Neuronal stem cell (in vitro differentiated cells): Measurements from ENCODE around the gene SARS1.

Experiments
- DNase-seq: peaks from one replicate; pipeline ENCODE4 v3.0.0-alpha.2; 2013; ENCODE audit warnings: low spot score
- H2AFZ ChIP-seq: one replicate; pipeline ENCODE4 v1.6.1; 2013; ENCODE audit warnings: mild to moderate bottlenecking, low read length, inconsistent platforms
- H2AK5ac ChIP-seq: 2 replicates; pipeline ENCODE4 v1.6.1; 2013; ENCODE audit warnings: low read depth, mild to moderate bottlenecking, inconsistent platforms, low read length, moderate library complexity, mixed read lengths
- H2BK120ac ChIP-seq: 2 replicates; pipeline ENCODE4 v1.6.1; 2013; ENCODE audit warnings: low read depth, mild to moderate bottlenecking, inconsistent platforms, low read length, moderate library complexity, mixed read lengths
- H2BK12ac ChIP-seq: one replicate; pipeline ENCODE4 v1.6.1; 2013; ENCODE audit warnings: low read length, inconsistent platforms
- H2BK15ac ChIP-seq: 2 replicates; pipeline ENCODE4 v1.6.1; 2013; ENCODE audit warnings: mild to moderate bottlenecking, low read length, inconsistent platforms, mixed read lengths
- H2BK5ac ChIP-seq: one replicate; pipeline ENCODE4 v1.6.1; 2013; ENCODE audit warnings: inconsistent platforms, mild to moderate bottlenecking, low read length, moderate library complexity
- H3K14ac ChIP-seq: one replicate; pipeline ENCODE4 v1.6.1; 2013; ENCODE audit warnings: low read length, inconsistent platforms
- H3K18ac ChIP-seq: 2 replicates; pipeline ENCODE4 v1.6.1; 2013; ENCODE audit warnings: low read length, inconsistent platforms
- H3K23ac ChIP-seq: 2 replicates; pipeline ENCODE4 v1.6.1; 2013; ENCODE audit warnings: low read depth, mild to moderate bottlenecking, mixed read lengths, low read length, inconsistent platforms; ENCODE audit not compliant: poor library complexity
- H3K27ac ChIP-seq: replicated peaks from 3 replicates; pipeline ENCODE4 v1.5.1; 2013; ENCODE audit warnings: low read length, inconsistent platforms
- H3K27me3 ChIP-seq, 3 experiments: 2 replicates each; pipeline ENCODE4 v1.6.1; 2013; ENCODE audit warnings: low read length in 3 of 3, mild to moderate bottlenecking in 2 of 3, inconsistent platforms in 1 of 3, low read depth in 1 of 3, mixed read lengths in 1 of 3, moderate library complexity in 1 of 3; ENCODE audit not compliant: control insufficient read depth in 3 of 3, insufficient read depth in 3 of 3
- H3K36me3 ChIP-seq, 2 donors: replicated peaks in 1 of 2; 2 replicates each; pipeline ENCODE4 v1.6.1; 2013; ENCODE audit warnings: low read length in 2 of 2; ENCODE audit not compliant: control insufficient read depth in 2 of 2, insufficient read depth in 2 of 2
- H3K4ac ChIP-seq: 2 replicates; pipeline ENCODE4 v1.6.1; 2013; ENCODE audit warnings: inconsistent platforms, mild to moderate bottlenecking, low read length, moderate library complexity
- H3K4me1 ChIP-seq, 2 donors: 1 replicate in 1 of 2; 2 replicates in 1 of 2; pipeline ENCODE4 v1.6.1; 2013; ENCODE audit warnings: low read length in 2 of 2, low read depth in 1 of 2; ENCODE audit not compliant: control insufficient read depth in 2 of 2, insufficient read depth in 1 of 2
- H3K4me2 ChIP-seq: one replicate; pipeline ENCODE4 v1.6.1; 2013; ENCODE audit warnings: mild to moderate bottlenecking, low read length, inconsistent platforms; ENCODE audit not compliant: insufficient read depth, poor library complexity, severe bottlenecking
- H3K4me3 ChIP-seq, 2 donors: 2 replicates each; pipeline ENCODE4 v1.5.1; 2013; ENCODE audit warnings: low read length in 2 of 2, mild to moderate bottlenecking in 2 of 2, inconsistent platforms in 1 of 2, moderate library complexity in 1 of 2
- H3K79me1 ChIP-seq: one replicate; pipeline ENCODE4 v1.6.1; 2013; ENCODE audit warnings: low read depth, mild to moderate bottlenecking, inconsistent platforms, low read length, moderate library complexity
- H3K9ac ChIP-seq: one replicate; pipeline ENCODE4 v1.6.1; 2013; ENCODE audit warnings: mild to moderate bottlenecking, low read depth, low read length, inconsistent platforms; ENCODE audit not compliant: poor library complexity
- H3K9me3 ChIP-seq, 2 donors: replicated peaks in 1 of 2; 2 replicates each; pipeline versions ENCODE3 to v1.6.1; 2013; ENCODE audit warnings: low read length in 2 of 2, mild to moderate bottlenecking in 2 of 2, inconsistent platforms in 1 of 2, low read depth in 1 of 2, mixed read lengths in 1 of 2, moderate library complexity in 1 of 2; ENCODE audit not compliant: control insufficient read depth in 2 of 2, insufficient read depth in 1 of 2
- H4K8ac ChIP-seq: one replicate; pipeline ENCODE4 v1.6.1; 2013; ENCODE audit warnings: low read depth, mild to moderate bottlenecking, inconsistent platforms, low read length, moderate library complexity
- H4K91ac ChIP-seq: one replicate; pipeline ENCODE4 v1.6.1; 2013; ENCODE audit warnings: low read length, low read depth, mild to moderate bottlenecking, inconsistent platforms; ENCODE audit not compliant: poor library complexity
- WGBS, 2 donors: extraction: QIAGEN DNeasy Blood & Tissue Kit; methylation state at CpG; one replicate each; pipeline ENCODE4 v1.1.7; 2013; ENCODE audit warnings: missing lambda C conversion rate in 2 of 2, mixed read lengths in 1 of 2; ENCODE audit not compliant: insufficient read length in 2 of 2, insufficient replicate concordance in 1 of 2; ENCODE audit errors: extremely low coverage in 2 of 2; 5-methylcytosine and 5-hydroxymethylcytosine counted together

Gene SARS1

DNA sequence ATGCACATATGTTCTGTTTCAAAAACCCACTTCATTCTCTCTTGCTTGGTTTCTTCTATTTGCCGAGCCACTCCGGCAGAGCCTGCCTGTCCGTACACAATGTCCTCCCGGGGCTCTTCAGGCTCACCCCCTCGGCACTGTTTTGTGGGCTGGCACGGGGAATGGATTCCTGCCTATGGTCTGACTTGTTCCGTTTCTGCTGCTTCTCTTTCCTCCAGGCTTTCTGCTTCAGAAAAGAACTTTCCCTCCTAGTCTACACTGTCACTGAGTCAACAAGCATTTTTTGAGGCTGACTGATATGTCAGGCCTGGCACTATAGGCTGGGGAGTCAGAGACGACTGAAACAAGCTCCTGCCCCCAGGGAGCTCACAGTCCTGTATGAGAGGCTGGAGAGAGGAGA, 28.4 kb upstream of the SARS1 start:
- Histone ChIP-seq H2AK5ac (no peak overlapping the region), H3K27me3 (peaks cover 0 to 2% (median 0%) of the 10 kb centered on the region in 3 experiments), H3K9me3 (no peaks in the 10 kb centered on the region), H3K4me3 (no peak overlapping the region), H2BK5ac (no peak overlapping the region), H2BK120ac (no peak overlapping the region), H3K27ac (no peak overlapping the region), H4K91ac (no peak overlapping the region), H3K4ac (no peak overlapping the region), H3K23ac (no peak overlapping the region), H2BK12ac (no peak overlapping the region), H2BK15ac (no peak overlapping the region), H3K4me1 (peaks cover 8 to 11% of the 10 kb centered on the region in 2 donors), H3K79me1 (no peaks in the 10 kb centered on the region), H4K8ac (no peak overlapping the region), H3K36me3 (no peaks in the 10 kb centered on the region), H3K4me2 (no peak overlapping the region), H3K14ac (no peak overlapping the region), H3K9ac (no peak overlapping the region), H2AFZ (no peak overlapping the region), H3K18ac (no peak overlapping the region)
- no peak for DNase-seq
- WGBS, 2 donors, result no CpG with 5 or more reads among the region's 8 CpGs

DNA sequence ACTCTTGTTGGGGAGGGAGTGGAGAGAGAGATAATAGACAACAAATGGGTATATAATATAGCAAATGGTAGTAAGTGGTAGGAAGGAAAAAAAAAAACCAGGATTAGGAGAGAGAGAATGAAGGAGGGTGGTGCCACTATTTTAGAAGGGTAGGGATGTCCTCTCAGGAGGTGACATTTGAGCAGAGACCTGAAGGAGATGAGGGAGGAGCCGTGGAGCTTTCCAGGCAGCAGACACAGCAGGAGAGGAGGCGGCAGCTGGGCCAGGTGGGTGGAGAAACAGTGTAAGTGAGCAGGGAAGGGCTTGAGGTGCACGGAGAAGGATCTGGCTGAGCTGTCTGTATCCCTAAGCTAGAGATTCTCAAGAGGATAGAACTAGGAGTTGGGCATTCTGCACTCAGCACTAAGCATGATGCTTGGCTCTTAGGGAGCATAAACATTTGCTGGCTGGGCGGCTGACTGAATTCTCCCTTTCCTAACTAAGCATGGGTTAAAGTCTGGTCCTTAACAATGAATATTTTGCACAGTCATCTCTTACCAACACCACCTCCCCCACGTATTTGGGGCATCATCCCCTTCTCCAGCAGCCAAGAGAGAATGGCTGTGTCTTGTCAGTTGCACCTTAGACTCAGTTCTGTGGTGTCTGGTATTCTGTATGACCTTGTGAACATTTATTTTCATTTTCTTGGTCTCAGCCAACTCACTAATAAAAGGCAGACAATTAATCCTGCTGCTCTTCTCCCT, 27.6 kb upstream of the SARS1 start:
- no CpG with 5 or more reads among the region's 5 CpGs for WGBS, 2 donors
- no peak overlapping the region for H3K14ac ChIP-seq
- H2BK15ac ChIP-seq, result no peak overlapping the region
- peaks cover 8 to 11% of the 10 kb centered on the region in 2 donors for H3K4me1 ChIP-seq
- H2AFZ ChIP-seq, result peak overlapping the region; percentile 77
- no peak overlapping the region for H2BK12ac ChIP-seq
- no peak overlapping the region for H3K9ac ChIP-seq
- no peaks in the 10 kb centered on the region for H3K36me3 ChIP-seq
- no peak overlapping the region for H3K27ac ChIP-seq
- no peak overlapping the region for H2BK120ac ChIP-seq
- no peak overlapping the region for H3K4me2 ChIP-seq
- H4K8ac ChIP-seq, result no peak overlapping the region
- DNase-seq, result no peak
- H3K79me1 ChIP-seq, result no peaks in the 10 kb centered on the region
- H3K18ac ChIP-seq, result no peak overlapping the region
- H2BK5ac ChIP-seq, result no peak overlapping the region
- no peak overlapping the region for H2AK5ac ChIP-seq
- no peak overlapping the region for H3K4me3 ChIP-seq
- no peak overlapping the region for H3K4ac ChIP-seq
- H3K9me3 ChIP-seq, result no peaks in the 10 kb centered on the region
- no peak overlapping the region for H3K23ac ChIP-seq
- peaks cover 0 to 2% (median 0%) of the 10 kb centered on the region in 3 experiments for H3K27me3 ChIP-seq
- H4K91ac ChIP-seq, result no peak overlapping the region

DNA sequence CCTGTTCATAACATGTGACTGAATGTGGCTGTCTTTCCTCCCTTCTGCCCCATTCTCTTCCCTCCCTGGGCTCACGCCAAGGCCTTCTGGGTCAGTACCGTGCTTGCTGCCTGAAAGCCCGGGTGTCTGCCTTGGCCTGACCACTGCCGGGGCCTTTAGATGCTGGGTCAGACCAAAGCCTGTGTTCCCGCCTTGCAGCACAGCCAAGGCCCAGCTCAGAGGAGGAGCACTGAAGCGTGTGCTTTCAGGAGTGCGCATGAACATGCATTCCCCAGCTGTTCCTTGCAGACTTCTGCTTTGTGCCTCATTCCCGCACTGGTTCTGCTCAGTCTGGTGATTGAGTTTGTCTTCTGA, 27.0 kb upstream of the SARS1 start:
- H2AK5ac ChIP-seq, result no peak overlapping the region
- peaks cover 0 to 2% (median 0%) of the 10 kb centered on the region in 3 experiments for H3K27me3 ChIP-seq
- peak overlapping the region; percentile 23 for H4K8ac ChIP-seq
- DNase-seq, result no peak
- H3K9me3 ChIP-seq, result no peaks in the 10 kb centered on the region
- no peak overlapping the region for H2BK15ac ChIP-seq
- no peak overlapping the region for H4K91ac ChIP-seq
- H3K4me1 ChIP-seq, result peaks cover 8 to 11% of the 10 kb centered on the region in 2 donors
- H2BK120ac ChIP-seq, result no peak overlapping the region
- peak overlapping the region; percentile 36 for H3K18ac ChIP-seq
- H2AFZ ChIP-seq, result peak overlapping the region; percentile 77
- no peaks in the 10 kb centered on the region for H3K36me3 ChIP-seq
- no CpG with 5 or more reads among the region's 8 CpGs for WGBS, 2 donors
- H3K14ac ChIP-seq, result no peak overlapping the region
- no peak overlapping the region for H3K4ac ChIP-seq
- no peak overlapping the region for H3K23ac ChIP-seq
- H2BK12ac ChIP-seq, result peak overlapping the region; percentile 51
- no peak overlapping the region for H3K4me2 ChIP-seq
- H3K4me3 ChIP-seq, result no peak overlapping the region
- H3K27ac ChIP-seq, result no peak overlapping the region
- no peak overlapping the region for H2BK5ac ChIP-seq
- no peak overlapping the region for H3K9ac ChIP-seq
- no peaks in the 10 kb centered on the region for H3K79me1 ChIP-seq

DNA sequence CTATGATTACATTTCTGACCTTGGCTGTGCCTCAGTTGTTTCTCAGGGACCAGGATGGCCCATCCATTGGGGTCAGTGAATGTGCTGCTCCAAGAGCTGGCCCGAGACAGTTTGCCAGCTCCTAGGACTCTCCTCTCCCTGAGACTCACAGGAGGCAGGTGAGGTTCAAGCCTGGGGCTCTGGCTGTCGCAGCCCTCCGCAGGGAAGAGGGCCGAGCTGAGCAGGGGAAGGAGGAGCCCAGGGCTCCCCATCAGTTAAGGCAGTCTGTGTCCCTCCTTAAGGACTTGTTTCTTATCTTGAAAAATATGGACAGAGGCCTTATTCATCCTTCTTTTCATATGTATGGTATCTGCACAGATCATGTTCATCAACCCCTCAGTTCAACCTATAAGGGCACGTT, 26.6 kb upstream of the SARS1 start:
- DNase-seq, result no peak
- Histone ChIP-seq H3K27me3 (peaks cover 0 to 2% (median 0%) of the 10 kb centered on the region in 3 experiments), H2AK5ac (no peak overlapping the region), H3K4ac (no peak overlapping the region), H3K79me1 (no peaks in the 10 kb centered on the region), H2BK15ac (peak overlapping the region; percentile 14), H3K23ac (no peak overlapping the region), H3K4me2 (no peak overlapping the region), H4K91ac (no peak overlapping the region), H4K8ac (peak overlapping the region; percentile 23), H3K27ac (no peak overlapping the region), H2BK12ac (no peak overlapping the region), H3K9ac (no peak overlapping the region), H3K4me3 (no peak overlapping the region), H2AFZ (peak overlapping the region; percentile 77), H2BK120ac (no peak overlapping the region), H3K36me3 (no peaks in the 10 kb centered on the region), H3K4me1 (peaks cover 8 to 11% of the 10 kb centered on the region in 2 donors), H3K14ac (no peak overlapping the region), H2BK5ac (no peak overlapping the region), H3K18ac (peak overlapping the region; percentile 35), H3K9me3 (no peaks in the 10 kb centered on the region)
- WGBS, 2 donors, result no CpG with 5 or more reads among the region's 5 CpGs
